ENCODE results near the gene LSM4.
"Not testable (repeated sequence)": the region's sequence is repeated elsewhere in the genome, so short reads cannot be mapped to it uniquely, and the experiment has no call there.

Gene LSM4

DNA sequence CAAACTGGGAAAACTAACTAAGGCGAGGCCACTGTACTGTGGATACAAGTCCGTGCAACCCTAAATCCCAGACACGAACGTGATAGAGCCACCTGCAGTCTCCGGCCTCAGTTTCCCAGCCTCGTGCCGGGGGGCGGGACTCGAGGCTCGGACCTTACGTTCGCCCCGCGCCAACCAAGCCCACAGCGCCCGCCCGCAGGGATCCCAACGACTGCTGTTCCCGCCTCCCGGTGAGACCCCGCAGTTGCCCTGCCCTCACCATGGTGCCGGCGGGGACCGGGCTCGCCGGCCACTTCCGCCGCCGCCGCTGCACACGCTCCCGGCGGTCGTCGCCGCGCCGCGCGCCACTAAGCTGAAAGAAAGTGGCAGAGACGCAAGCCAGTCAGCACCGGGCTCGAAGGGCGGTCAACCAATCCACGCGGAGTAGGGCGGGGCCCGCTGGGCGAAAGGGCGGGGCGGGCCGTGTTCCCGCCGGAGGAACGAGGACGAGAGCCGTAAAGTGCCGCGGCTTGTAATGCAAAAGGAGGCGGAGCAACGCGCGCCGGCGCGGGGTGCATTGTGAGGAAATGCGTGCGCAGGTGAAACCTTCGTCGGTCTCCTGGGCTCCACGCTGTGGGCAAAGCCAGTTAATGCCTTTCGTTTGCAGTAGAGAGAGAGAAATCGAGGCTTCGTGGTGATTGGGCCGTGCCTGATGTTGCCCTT lies at the start of gene LSM4:
Gene LSM4 (minus strand): TSS at position 318 of the 702 bp plus-strand sequence. CDS start 56 bp downstream, at position 262.
- peak; percentile 98 for DNase-seq

DNA sequence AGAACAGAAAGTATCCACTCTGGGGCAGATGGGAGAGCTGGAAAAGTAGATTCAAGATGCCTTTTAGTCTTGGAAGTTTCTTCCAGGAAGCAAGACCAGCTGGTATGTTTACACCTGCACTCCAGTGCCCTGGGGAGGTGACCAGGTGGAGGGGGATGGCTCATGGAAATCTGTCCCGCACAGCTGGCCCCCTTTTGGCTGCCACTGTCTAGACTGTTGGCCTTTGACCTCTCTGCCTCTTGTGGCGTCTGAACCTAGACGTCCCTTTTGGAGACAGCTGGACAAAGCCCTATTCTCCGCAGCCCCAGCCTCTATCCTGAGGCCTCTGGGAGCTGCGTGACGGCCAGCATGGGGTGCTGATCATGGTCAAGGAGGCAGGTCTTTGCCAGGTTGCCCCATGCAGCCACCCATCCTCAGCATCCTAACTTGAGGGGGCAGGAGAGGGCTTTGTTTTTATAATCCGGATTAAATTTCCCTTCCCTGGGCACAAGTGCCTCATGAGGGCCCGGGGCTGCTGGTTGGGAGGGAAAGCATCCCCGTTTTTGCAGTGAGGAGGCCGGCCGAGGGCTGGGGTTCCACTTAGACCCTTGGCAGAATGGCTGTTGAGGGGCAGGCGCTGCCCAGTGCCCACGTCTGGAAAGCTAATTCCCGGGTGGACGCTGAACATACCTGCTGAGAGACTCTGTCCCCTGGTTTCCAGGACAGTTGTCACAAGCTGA lies 45.8 kb upstream of the LSM4 start:
- no peak for DNase-seq

DNA sequence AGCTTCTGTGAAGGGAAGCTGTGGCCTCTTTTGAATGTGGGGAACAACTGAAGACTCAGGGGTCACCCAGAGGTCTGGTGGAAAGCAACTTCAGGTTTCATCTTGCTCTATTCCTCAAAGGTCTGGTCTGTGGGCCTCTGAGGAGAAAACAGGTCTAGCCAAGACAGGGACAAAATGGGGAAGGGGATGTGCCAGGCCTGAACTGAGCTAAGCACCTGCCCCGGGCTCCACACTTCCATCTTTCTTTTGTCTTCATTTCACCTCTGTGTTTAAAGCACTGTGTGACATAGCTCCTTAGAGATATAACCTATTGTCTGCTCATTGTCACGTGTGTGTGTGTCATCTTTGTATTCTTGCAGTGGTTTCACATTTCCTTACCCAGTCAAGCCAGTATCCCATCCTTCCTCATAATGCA lies 43.2 kb upstream of the LSM4 start:
- DNase-seq, result no peak

GRCh38 chr19:18364826-18365528 lies 42.1 kb upstream of the LSM4 start:
- DNase-seq, result peak; percentile 7

GRCh38 chr19:18364277-18364825 lies 41.5 kb upstream of the LSM4 start:
- not testable (repeated sequence) for DNase-seq

- DNase-seq, result no peak
Measured at GRCh38 chr19:18363787-18364186, 40.9 kb upstream of the LSM4 start.

DNA sequence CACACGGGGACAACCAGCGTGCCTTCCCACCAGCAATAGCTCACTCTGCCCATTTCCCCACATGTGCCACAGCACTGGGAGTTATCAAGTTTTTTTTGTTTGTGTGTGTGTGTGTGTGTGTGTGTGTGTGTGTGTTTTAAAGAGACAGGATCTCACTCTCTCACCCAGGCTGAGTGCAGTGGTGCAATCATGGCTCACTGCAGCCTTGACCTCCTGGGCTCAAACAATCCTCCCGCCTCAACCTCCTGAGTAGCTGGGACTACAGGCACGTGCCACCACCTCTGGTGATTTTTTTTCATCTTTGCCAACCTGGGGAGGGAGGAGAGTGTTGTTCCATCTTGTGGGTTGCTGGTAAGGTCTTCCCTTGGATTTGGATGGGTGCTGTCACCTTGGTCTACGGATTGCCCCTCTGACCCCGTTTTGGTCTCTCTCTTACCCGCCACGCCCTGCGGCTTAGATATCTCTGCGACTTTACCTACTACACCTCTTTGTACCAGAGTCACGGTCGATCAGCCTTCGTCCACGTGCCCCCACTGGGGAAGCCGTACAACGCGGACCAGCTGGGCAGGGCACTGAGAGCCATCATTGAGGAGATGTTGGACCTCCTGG lies 40.2 kb upstream of the LSM4 start:
- no peak for DNase-seq

GRCh38 chr19:18361646-18362045 lies 38.8 kb upstream of the LSM4 start:
- DNase-seq, result no peak

GRCh38 chr19:18357041-18357440 lies 34.2 kb upstream of the LSM4 start:
- DNase-seq, result no peak

- not testable (repeated sequence) for DNase-seq
Measured at GRCh38 chr19:18354743-18355142, 31.9 kb upstream of the LSM4 start.

GRCh38 chr19:18353378-18354005 lies 30.6 kb upstream of the LSM4 start:
- no peak for DNase-seq

DNA sequence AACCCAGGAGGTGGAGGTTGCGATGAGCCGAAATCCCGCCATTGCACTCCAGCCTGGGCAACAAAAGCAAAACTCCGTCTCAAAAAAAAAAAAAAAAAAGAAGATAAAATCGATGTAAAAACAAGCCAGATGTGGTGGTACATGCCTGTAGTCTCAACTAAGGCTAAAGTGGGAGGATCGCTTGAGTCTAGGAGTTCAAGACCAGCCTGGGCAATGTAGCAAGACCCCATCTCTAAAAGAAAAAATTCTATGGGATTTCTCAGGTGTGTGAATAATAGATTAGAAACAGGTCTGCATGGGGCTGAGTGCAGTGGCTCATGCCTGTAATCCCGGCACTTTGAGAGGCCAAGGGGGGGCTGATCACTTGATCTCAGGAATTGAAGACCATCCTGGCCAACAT lies 28.7 kb upstream of the LSM4 start:
- no peak for DNase-seq

- no peak for DNase-seq
Measured at GRCh38 chr19:18350490-18350889, 27.6 kb upstream of the LSM4 start.

DNA sequence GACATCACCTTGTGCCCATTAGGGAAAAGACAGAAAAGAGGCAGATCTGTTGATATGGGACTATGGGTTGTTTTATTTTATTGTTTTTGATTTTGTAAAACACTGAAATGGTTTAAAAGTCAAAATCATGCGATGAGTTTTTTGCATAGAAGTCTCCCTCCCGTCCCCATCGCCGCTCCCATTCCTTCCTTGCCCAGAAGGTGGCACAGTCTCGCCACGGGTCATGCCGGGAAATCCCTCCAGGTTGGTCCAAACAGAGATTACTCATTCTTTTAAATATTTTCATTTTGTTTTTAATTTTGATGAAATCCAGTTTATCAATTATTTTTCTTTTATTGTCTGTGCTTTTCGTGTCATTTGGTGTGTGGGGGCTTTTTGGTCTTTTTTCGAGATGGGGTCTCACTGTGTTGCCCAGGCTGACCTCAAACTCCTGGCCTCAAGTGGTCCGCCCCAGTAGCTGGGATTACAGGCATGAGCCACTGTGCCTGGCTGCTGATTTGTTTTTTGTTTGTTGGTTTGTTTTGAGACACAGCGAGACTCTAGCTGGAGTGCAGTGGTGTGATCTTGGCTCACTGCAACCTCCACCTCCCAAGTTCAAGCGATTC lies 26.8 kb upstream of the LSM4 start:
- no peak for DNase-seq

DNA sequence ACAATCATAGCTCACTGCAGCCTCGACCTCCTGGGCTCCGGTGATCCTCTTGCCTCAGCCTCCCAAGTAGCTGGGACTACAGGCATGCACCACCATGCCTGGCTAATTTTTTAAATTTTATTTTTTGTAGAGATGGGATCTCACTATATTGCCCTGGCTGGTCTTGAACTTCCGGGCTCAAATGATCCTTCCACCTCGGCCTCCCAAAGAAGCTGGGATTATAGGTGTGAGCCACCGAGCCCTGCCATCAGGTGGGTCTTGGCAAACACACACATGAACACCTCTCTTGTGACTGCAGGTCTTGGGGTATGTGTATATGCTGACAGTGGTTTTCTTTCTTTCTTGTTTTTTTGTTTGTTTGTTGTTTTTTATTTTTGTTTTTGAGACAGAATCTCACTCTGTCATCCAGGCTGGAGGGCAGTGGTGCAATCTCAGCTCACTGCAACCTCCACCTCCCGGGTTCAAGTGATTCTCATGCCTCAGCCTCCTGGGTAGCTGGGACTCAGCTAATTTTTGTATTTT lies 26.0 kb upstream of the LSM4 start:
- DNase-seq, result not testable (repeated sequence)

DNA sequence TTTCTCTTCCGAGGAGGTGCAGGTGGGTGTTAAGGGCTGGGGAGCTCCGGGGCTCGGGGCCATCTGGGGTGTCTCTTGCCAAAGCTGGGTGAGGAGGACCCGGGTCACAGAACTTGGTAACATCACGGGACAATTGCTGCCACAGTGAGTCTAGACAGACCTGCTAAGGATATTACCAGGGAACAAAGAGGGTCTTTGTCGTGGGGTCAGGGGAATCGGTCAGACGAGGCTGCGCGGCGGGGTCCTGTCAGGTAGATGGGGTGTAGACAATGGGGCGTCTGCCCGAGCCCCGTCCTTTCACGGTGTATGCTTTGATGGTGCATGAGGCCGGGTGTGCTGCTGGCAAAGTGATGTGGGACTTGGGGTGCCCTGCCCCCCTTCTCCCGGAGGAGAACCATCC lies 25.3 kb upstream of the LSM4 start:
- no peak for DNase-seq

DNA sequence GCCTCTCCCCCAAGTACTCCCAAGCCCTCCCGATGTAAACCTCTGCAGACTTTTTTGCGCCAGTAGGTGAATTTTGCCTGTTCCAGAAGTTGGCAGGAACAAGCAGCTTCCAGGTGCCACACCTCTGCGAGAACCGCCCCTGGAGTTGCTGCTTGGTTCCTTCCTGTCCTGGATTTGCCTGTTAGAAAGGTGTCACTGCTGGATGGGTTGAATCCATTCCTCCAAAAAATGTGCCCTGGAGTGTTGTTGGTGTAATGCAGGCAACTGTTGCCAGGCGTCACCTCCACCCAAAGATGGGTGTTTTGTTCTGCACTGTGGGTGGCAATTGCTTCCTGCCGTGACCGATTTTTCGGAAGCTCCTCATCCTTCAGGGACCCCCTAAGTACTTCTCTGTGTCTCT lies 23.2 kb upstream of the LSM4 start:
- DNase-seq, result no peak

GRCh38 chr19:18345296-18345695 lies 22.4 kb upstream of the LSM4 start:
- DNase-seq, result no peak

GRCh38 chr19:18344582-18344950 lies 21.7 kb upstream of the LSM4 start:
- DNase-seq, result no peak

- no peak for DNase-seq
Measured at GRCh38 chr19:18342090-18342632, 19.3 kb upstream of the LSM4 start.

DNA sequence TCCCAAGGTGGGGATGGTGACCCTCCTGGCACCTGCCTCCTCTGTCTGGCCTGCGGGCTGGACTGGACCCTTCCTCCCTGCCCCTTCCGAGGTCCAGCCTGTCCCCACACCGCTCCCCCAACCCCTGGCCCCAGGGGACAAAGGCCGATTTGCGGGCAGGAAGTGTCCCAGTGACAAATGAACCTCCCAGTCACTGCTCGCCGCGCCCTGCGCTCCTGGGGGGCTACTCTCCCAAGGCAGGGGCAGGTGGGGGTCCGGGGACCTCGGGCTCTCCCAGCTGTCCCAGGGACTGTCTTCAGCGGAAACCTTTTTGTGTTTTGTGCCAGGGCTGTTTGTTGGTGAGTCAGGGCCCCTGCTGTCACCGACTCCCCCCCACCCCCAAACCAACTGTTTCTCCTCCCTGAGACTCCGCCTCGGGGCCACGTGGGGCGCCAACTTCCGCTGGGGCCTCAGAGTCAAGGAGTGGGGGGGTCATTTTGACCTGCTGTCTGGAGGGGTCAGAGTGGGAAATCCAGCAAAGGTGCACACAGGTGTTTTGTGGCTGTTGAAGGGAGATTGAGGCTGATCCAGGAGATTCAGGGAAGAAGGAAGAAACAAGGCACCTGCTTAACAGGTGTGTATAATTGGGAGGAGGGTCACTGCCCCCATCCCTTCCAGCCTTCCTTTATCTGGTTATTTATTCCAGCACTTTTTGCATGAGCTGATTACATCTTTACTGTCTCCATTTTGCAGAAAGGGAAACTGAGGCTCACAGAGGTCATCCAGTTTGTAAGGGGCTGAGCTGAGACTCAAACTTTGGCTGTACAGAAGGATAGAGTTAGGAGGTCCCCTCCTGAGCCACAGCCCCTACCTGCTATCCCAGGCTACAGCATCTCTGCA lies 18.4 kb upstream of the LSM4 start:
- DNase-seq, result peak; percentile 15
